ENCODE data around the gene LSM11. TPM values are rescaled to one million over a fixed set of nuclear protein-coding genes. Genes with fewer than 3 reads are reported as not detected.
A peak's percentile ranks its signal among the peaks of the same experiment; 100 is the strongest.

The LSM11 gene
- total RNA-seq, 1 donor from 2014 or later = 6.0 TPM

DNA sequence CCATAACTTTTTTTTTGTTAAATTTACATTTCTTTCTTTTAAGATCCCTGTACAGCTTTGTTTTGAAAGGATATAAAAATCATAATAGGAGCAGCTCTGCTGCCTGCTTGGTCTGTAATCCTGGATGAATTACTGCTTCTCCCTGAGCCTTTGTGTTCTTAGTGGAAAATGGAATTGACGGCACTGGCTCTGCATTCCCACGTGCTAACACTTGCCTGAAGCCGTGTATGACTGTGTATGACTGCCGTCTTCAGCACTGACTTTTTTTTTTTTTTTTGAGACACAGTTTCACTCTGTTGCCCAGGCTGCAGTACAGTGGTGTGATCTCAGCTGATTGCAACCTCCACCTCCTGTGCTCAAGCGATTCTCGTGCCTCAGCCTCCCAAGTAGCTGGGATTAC lies 7.5 kb upstream of the LSM11 start:
- Mint-ChIP-seq H3K27ac (ENCODE audit: unreplicated experiment) (no peak overlapping the region), H3K36me3 (ENCODE audit: low read depth, unreplicated experiment) (peaks cover 10% of the 10 kb centered on the region), H3K9me3 (ENCODE audit: unreplicated experiment) (no peaks in the 10 kb centered on the region), H3K27me3 (ENCODE audit: unreplicated experiment) (peaks cover 4% of the 10 kb centered on the region), H3K4me3 (ENCODE audit: unreplicated experiment) (no peak overlapping the region), H3K4me1 (ENCODE audit: unreplicated experiment) (peaks cover 9% of the 10 kb centered on the region)
- DNase-seq (ENCODE audit: low spot score) = no peak
- TF ChIP-seq, protein P1, sequence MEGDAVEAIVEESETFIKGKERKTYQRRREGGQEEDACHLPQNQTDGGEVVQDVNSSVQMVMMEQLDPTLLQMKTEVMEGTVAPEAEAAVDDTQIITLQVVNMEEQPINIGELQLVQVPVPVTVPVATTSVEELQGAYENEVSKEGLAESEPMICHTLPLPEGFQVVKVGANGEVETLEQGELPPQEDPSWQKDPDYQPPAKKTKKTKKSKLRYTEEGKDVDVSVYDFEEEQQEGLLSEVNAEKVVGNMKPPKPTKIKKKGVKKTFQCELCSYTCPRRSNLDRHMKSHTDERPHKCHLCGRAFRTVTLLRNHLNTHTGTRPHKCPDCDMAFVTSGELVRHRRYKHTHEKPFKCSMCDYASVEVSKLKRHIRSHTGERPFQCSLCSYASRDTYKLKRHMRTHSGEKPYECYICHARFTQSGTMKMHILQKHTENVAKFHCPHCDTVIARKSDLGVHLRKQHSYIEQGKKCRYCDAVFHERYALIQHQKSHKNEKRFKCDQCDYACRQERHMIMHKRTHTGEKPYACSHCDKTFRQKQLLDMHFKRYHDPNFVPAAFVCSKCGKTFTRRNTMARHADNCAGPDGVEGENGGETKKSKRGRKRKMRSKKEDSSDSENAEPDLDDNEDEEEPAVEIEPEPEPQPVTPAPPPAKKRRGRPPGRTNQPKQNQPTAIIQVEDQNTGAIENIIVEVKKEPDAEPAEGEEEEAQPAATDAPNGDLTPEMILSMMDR (IDR thresholded peaks at IDR 0.05; ENCODE audit: unreplicated experiment) = no peak

DNA sequence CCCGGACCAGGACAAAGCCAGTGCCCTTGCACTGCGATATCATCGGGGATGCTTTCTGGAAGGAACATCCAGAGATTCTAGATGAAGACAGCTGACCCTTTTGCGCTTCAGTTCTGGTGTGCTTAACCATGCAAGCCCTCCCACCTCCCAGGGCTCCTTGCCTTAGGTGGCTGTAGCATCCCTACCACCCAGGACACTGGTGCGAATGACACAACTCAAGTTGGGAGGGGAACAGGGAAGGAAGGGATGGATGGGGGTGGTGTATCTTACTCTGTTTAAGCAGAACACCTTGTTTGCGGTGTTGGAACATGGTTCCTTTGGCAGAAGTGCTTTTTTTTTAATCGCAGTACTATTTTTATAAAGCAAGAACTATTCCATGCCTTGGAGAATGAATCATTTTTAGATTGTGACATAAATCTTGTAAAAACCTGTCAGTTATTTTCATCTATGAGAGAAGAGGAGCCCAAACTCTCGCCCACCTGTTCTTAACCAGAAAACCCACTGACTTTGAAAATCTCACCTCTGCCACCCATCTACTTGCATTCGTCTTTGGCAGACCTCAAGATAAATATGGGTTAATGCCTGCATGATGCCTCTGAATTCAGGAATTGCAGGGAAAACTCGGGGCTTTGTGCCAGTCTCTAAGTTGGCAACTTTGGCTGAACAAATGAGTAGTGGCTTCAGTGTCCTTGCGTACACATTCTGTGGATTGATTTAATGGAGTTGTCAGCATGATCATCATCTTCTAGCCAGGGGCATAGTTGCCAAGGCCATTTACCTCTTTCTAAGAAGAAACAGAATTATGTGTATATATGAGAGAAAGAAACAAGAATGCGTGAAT lies 3.9 kb upstream of the LSM11 start:
- Mint-ChIP-seq H3K9me3 (ENCODE audit: unreplicated experiment) (no peaks in the 10 kb centered on the region), H3K4me3 (ENCODE audit: unreplicated experiment) (no peak overlapping the region), H3K27ac (ENCODE audit: unreplicated experiment) (no peak overlapping the region), H3K36me3 (ENCODE audit: low read depth, unreplicated experiment) (peaks cover 10% of the 10 kb centered on the region), H3K4me1 (ENCODE audit: unreplicated experiment) (peaks cover 5% of the 10 kb centered on the region), H3K27me3 (ENCODE audit: unreplicated experiment) (peaks cover 11% of the 10 kb centered on the region)
- no peak for DNase-seq (ENCODE audit: low spot score)
- TF ChIP-seq, protein P1 (IDR thresholded peaks at IDR 0.05; ENCODE audit: unreplicated experiment) = no peak

DNA sequence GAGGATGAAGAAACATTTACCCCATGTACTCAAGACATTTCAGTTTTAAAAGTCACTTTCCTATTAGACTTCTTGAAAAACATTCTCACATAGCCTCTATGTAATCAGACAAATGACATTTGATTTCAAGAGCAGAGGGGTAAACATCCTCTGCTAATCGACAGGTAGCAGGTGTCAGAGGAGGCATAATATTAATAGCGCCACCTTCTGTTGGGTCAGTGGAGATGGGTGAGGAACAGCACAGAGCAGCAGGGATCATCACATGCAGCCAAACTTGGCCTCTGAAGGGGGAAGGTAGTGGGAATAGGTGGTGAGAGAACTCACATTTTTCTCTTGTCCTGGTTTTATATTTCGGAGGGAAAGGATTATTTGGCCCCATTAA lies 3.3 kb upstream of the LSM11 start:
- no peaks in the 10 kb centered on the region for H3K9me3 Mint-ChIP-seq (ENCODE audit: unreplicated experiment)
- peaks cover 11% of the 10 kb centered on the region for H3K27me3 Mint-ChIP-seq (ENCODE audit: unreplicated experiment)
- H3K27ac Mint-ChIP-seq (ENCODE audit: unreplicated experiment) = no peak overlapping the region
- TF ChIP-seq, protein P1 (IDR thresholded peaks at IDR 0.05; ENCODE audit: unreplicated experiment) = peak; percentile 50
- H3K4me3 Mint-ChIP-seq (ENCODE audit: unreplicated experiment) = no peak overlapping the region
- peaks cover 10% of the 10 kb centered on the region for H3K36me3 Mint-ChIP-seq (ENCODE audit: low read depth, unreplicated experiment)
- H3K4me1 Mint-ChIP-seq (ENCODE audit: unreplicated experiment) = peaks cover 11% of the 10 kb centered on the region
- DNase-seq (ENCODE audit: low spot score) = no peak

DNA sequence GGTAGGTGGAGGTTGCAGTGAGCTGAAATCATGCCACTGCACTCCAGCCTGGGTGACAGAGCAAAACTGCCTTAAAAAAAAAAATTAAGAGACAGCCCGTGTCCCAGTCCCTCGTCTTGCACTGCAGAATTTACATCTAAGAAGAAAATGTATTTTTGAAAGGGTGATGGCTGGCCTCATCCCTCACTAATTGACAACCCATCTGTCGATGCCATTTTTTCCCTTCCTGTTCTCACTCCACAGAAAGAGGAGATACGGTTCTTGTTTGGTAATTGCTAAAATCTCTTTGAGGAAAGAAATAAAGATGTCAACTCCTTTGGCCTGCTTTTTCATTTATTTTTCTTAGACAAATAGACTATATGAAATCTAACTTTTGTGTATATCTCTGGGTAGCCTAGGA lies 2.4 kb upstream of the LSM11 start:
- peaks cover 10% of the 10 kb centered on the region for H3K36me3 Mint-ChIP-seq (ENCODE audit: low read depth, unreplicated experiment)
- no peaks in the 10 kb centered on the region for H3K9me3 Mint-ChIP-seq (ENCODE audit: unreplicated experiment)
- no peak overlapping the region for H3K4me3 Mint-ChIP-seq (ENCODE audit: unreplicated experiment)
- H3K27ac Mint-ChIP-seq (ENCODE audit: unreplicated experiment) = no peak overlapping the region
- peaks cover 12% of the 10 kb centered on the region for H3K4me1 Mint-ChIP-seq (ENCODE audit: unreplicated experiment)
- H3K27me3 Mint-ChIP-seq (ENCODE audit: unreplicated experiment) = peaks cover 11% of the 10 kb centered on the region
- TF ChIP-seq, protein P1 (IDR thresholded peaks at IDR 0.05; ENCODE audit: unreplicated experiment) = no peak
- no peak for DNase-seq (ENCODE audit: low spot score)
